NB4 (cell line): Measurements from ENCODE around the gene CMBL.

Experiments
- POLR2A ChIP-seq: IDR thresholded peaks from 2 replicates; pipeline ENCODE4 v1.6.1; 2011; ENCODE audit warnings: mild to moderate bottlenecking; ENCODE audit not compliant: insufficient read length; ENCODE audit errors: extremely low read depth
- TF ChIP-seq, protein P1 (sequence below): IDR thresholded peaks from one replicate; pipeline ENCODE4 v1.5.1; 2012; ENCODE audit warnings: low read depth, low read length

DNA sequence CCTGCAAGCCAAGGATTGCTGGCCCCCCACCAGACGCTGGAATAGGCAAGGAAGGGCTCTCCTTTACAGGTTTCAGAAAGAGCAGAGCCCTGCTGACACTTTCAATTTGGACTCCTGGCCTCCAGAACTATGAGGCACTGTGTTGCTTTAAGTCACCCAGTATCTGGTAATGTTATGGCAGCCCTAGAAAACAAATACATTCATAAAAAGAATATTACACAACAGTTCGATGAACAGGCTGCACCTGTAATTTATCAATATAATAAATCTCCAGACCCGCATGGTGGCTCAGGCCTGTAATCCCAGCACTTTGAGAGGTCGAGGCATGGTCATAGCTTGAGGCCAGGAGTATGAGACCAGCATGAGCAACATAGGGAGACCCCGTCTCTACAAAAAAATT, 7.5 kb downstream of the CMBL start:
- TF ChIP-seq, protein P1, sequence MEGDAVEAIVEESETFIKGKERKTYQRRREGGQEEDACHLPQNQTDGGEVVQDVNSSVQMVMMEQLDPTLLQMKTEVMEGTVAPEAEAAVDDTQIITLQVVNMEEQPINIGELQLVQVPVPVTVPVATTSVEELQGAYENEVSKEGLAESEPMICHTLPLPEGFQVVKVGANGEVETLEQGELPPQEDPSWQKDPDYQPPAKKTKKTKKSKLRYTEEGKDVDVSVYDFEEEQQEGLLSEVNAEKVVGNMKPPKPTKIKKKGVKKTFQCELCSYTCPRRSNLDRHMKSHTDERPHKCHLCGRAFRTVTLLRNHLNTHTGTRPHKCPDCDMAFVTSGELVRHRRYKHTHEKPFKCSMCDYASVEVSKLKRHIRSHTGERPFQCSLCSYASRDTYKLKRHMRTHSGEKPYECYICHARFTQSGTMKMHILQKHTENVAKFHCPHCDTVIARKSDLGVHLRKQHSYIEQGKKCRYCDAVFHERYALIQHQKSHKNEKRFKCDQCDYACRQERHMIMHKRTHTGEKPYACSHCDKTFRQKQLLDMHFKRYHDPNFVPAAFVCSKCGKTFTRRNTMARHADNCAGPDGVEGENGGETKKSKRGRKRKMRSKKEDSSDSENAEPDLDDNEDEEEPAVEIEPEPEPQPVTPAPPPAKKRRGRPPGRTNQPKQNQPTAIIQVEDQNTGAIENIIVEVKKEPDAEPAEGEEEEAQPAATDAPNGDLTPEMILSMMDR = no peak
- no peak for TF ChIP-seq POLR2A
